H1 (cell line): ENCODE measurements around the gene TMEM253. TPM values are rescaled to one million over a fixed set of nuclear protein-coding genes. Genes with fewer than 3 reads are reported as not detected.

Experiments
- MAFK ChIP-seq: IDR thresholded peaks from 2 replicates; pipeline ENCODE4 v1.6.1; 2012; ENCODE audit warnings: low read depth, mild to moderate bottlenecking, improper control_type of control experiment, low read length
- RBBP5 ChIP-seq: IDR thresholded peaks from 2 replicates; pipeline ENCODE4 v1.7.1; 2012; ENCODE audit warnings: low read depth, mild to moderate bottlenecking, inconsistent platforms, low read length, moderate library complexity, borderline replicate concordance
- TAF1 ChIP-seq: IDR thresholded peaks from 2 replicates; pipeline ENCODE4 v1.6.1; 2011; ENCODE audit warnings: mild to moderate bottlenecking, low read depth, low read length
- TAF7 ChIP-seq: optimal IDR thresholded peaks from 2 replicates; pipeline ENCODE3; 2011; ENCODE audit warnings: low read depth, mild to moderate bottlenecking, inconsistent platforms, low read length, moderate library complexity, borderline replicate concordance
- polyA plus RNA-seq, 7 experiments: library from polyadenylated mRNA; depleted of rRNA in 3 of 7; stranded (reverse) in 5 of 7; unstranded in 2 of 7; fragments of >200 nt in 5 of 7; fragments of 200-250 nt in 2 of 7; gene quantifications; 1 replicate in 5 of 7; 2 replicates in 1 of 7; 4 replicates in 1 of 7; pipeline versions ENCODE4 v1.2.1 to v1.2.3, GENCODE V29; 2011 to 2013; ENCODE audit warnings: missing spikeins in 2 of 7, mixed read lengths in 2 of 7
- total RNA-seq: library from RNA; stranded (reverse); fragmentation: NEBNext Ultra II Directional; extraction: Animal tissue kit (Norgen Biotek cat#: 25700); gene quantifications from 2 replicates; pipeline ENCODE4 v1.2.1, GENCODE V29; 2021

The TMEM253 gene
- total and polyA plus RNA-seq, 2 of the 8 experiments (the other 6 are each of a cell fraction or from before 2014, with no cell fraction given): 1.9 to 2.2 TPM

DNA sequence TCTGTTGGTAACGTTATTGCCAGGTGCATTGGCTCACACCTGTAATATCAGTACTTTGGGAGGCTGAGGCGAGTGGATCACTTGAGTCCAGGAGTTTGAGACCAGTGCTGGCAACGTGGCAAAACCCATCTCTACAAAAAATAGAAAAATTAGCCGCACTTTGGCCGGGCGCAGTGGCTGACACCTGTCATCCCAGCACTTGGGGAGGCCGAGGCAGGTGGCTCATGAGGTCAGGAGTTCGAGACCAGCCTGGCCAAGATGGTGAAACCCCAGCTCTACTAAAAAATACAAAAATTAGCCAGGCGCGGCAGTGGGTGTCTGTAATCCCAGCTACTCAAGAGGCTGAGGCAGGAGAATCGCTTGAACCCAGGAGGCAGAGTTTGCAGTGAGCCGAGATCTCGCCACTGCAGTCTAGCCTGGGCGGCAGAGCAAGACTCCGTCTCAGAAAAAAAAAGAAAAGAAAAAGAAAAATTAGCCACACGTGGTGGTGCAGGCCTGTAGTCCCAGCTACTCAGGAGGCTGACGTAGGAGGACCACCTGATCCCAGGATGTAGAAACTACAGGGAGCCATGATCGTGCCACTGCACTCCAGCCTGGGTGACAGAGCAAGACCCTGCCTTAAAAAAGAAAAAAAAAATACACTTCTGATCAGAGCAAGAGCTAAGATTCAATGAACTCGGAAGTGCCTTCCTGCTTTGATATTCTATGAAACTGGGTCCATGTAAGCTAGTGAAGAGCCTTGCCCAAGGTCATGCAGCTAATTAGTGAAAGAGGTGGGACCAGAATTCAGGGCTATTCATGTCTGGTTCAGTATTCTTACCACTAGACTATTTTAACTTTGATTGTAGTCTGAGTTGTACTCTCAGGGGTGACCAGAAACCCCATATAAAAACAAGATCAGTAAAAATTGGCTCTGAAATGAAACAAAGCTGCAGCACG lies 47.4 kb upstream of the TMEM253 start (continued):
- TF ChIP-seq TAF1 (no peak), MAFK (no peak), TAF7 (no peak), RBBP5 (no peak)
